SU-DHL-6 (cell line): ENCODE results near the gene CLEC16A.

Experiments
- H2AFZ ChIP-seq: fragments of 200-600 bp; sonication (generic); 2 replicates; pipeline ENCODE4 v1.6.1; 2014; ENCODE audit warnings: low read depth, mild to moderate bottlenecking, moderate library complexity, mixed read lengths, antibody characterized with exemption, low read length; ENCODE audit not compliant: severe bottlenecking
- H3F3A ChIP-seq: fragments of 200-600 bp; shearing (Covaris generic); 2 replicates; pipeline ENCODE4 v1.6.0; 2016; ENCODE audit warnings: antibody characterized with exemption, mild to moderate bottlenecking; ENCODE audit not compliant: insufficient read depth
- H3K27ac ChIP-seq: fragments of 200-600 bp; sonication (generic); 2 replicates; pipeline ENCODE4 v1.5.1; 2016; ENCODE audit warnings: low read depth, mild to moderate bottlenecking, low read length, moderate library complexity, mixed read lengths
- H3K27me3 ChIP-seq: fragments of 200-600 bp; sonication (generic), shearing (Covaris generic); 2 replicates; pipeline ENCODE4 v1.6.0; 2014; ENCODE audit warnings: mild to moderate bottlenecking, low read length
- H3K36me3 ChIP-seq: fragments of 200-600 bp; sonication (generic); 2 replicates; pipeline ENCODE4 v1.6.1; 2014; ENCODE audit warnings: mild to moderate bottlenecking, low read length, mixed read lengths
- H3K4me2 ChIP-seq: fragments of 300-600, 200-600 bp; shearing (Covaris generic), sonication (generic); 2 replicates; pipeline ENCODE4 v1.6.0; 2014; ENCODE audit warnings: low read length, low read depth, mild to moderate bottlenecking; ENCODE audit not compliant: poor library complexity, severe bottlenecking
- H3K4me3 ChIP-seq: fragments of 200-600 bp; sonication (generic); 2 replicates; pipeline ENCODE4 v1.5.1; 2014; ENCODE audit warnings: antibody characterized with exemption, low read length, mild to moderate bottlenecking, mixed read lengths; ENCODE audit not compliant: insufficient read depth, poor library complexity, severe bottlenecking
- H3K79me2 ChIP-seq: fragments of 200-600 bp; sonication (generic); 2 replicates; pipeline ENCODE4 v1.6.1; 2014; ENCODE audit warnings: mild to moderate bottlenecking, low read length, moderate library complexity; ENCODE audit not compliant: insufficient read depth
- H3K9ac ChIP-seq: fragments of 200-600 bp; sonication (generic); 2 replicates; pipeline ENCODE4 v1.7.0; 2014; ENCODE audit warnings: mild to moderate bottlenecking, low read length
- H3K9me2 ChIP-seq: fragments of 200-600 bp; sonication (generic); replicated peaks from 2 replicates; pipeline ENCODE4 v1.6.1; 2014; ENCODE audit warnings: low read length; ENCODE audit not compliant: insufficient read depth
- H3K9me3 ChIP-seq: fragments of 200-600 bp; sonication (generic); 2 replicates; pipeline ENCODE4 v1.6.1; 2014; ENCODE audit warnings: low read length, mixed read lengths; ENCODE audit not compliant: insufficient read depth
- H4K20me1 ChIP-seq: fragments of 200-600 bp; sonication (generic); 2 replicates; pipeline ENCODE4 v1.6.1; 2014; ENCODE audit warnings: low read depth, mild to moderate bottlenecking, antibody characterized with exemption, low read length, moderate library complexity, mixed read lengths
- EZH2phosphoT487 ChIP-seq: fragments of 200-600 bp; sonication (generic), shearing (Covaris generic); conservative IDR thresholded peaks from 2 replicates; pipeline ENCODE4 v1.6.1; 2018; ENCODE audit warnings: mild to moderate bottlenecking, antibody characterized with exemption, low read length, moderate library complexity, mixed read lengths
- TF ChIP-seq, protein P1 (sequence below): fragments of 200-600 bp; sonication (generic); IDR thresholded peaks from one replicate; pipeline ENCODE4 v1.5.1; 2017; ENCODE audit warnings: antibody characterized with exemption, mild to moderate bottlenecking, low read length, moderate library complexity; ENCODE audit not compliant: insufficient read depth, poor library complexity, severe bottlenecking

CLEC16A gene

DNA sequence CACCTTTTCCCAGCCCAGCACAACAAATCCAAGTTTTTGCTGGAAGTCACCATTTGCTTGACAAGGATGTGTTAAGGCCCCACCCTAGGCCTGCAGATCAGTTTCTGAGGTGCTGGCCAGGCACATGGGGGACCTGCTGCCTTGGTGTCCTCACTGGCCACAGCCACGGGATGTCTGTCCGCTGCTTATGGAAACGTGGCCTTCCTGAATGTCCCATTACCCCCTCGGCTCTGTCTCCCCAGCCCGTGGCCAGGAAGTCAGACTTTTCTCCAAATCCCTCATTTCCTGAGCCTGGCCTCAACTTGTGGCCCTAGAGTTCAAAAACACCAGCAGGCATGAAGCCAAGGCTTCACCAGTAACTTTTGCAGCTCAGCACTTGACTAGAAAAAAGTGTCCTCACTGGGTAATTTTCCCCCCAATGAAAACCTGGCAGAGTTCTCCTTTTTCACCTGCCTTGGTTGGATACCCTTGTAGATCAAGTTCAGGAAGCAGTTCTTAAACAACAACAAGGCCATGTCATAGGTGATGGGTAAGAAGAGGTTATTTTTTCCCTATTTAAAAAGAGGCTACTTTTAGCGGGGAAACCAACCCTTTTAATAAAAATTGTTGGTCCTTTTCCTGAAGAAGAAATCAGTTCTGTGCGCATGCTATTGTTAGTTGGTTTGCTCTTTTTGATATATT is 230.9 kb downstream of the CLEC16A start:
- no peaks in the 10 kb centered on the region for H3K9me3 ChIP-seq
- no peak overlapping the region for H3K27ac ChIP-seq
- no peak overlapping the region for H3K4me3 ChIP-seq
- H3K9ac ChIP-seq: no peak overlapping the region
- H3F3A ChIP-seq: no peaks in the 10 kb centered on the region
- H2AFZ ChIP-seq: no peak overlapping the region
- no peaks in the 10 kb centered on the region for H3K36me3 ChIP-seq
- no peaks in the 10 kb centered on the region for H3K27me3 ChIP-seq
- no peak overlapping the region for H3K4me2 ChIP-seq
- H4K20me1 ChIP-seq: no peaks in the 10 kb centered on the region
- H3K9me2 ChIP-seq: no peaks in the 10 kb centered on the region
- H3K79me2 ChIP-seq: no peaks in the 10 kb centered on the region
- TF ChIP-seq EZH2phosphoT487: no peak
- TF ChIP-seq, protein P1, sequence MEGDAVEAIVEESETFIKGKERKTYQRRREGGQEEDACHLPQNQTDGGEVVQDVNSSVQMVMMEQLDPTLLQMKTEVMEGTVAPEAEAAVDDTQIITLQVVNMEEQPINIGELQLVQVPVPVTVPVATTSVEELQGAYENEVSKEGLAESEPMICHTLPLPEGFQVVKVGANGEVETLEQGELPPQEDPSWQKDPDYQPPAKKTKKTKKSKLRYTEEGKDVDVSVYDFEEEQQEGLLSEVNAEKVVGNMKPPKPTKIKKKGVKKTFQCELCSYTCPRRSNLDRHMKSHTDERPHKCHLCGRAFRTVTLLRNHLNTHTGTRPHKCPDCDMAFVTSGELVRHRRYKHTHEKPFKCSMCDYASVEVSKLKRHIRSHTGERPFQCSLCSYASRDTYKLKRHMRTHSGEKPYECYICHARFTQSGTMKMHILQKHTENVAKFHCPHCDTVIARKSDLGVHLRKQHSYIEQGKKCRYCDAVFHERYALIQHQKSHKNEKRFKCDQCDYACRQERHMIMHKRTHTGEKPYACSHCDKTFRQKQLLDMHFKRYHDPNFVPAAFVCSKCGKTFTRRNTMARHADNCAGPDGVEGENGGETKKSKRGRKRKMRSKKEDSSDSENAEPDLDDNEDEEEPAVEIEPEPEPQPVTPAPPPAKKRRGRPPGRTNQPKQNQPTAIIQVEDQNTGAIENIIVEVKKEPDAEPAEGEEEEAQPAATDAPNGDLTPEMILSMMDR: no peak

DNA sequence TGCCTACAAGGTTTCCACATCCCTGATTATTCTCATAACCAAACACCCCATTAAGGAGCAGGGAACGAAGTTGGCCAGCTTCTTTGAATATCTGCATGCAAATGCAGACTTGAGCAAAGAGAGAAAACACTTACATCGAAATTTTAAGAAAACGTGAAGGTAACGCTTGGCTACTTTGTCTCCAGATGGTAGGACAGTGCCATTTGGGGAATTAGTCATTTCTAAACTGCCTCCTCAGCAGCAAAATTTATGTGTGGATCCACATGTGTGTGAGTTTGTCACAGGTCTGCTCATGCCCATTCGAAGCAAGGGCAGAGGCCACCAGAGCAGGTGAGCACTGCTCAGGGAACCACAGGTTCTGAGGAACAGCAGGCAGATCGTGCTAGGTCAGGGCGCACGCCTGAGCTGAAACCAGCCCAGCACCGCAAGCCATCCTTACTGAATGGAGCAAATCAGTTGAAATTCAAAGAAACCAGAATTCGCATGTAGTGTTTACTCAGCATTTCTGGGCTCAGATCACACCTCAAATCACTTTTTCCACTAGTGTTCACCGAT is 231.5 kb downstream of the CLEC16A start:
- no peaks in the 10 kb centered on the region for H3K9me3 ChIP-seq
- no peak overlapping the region for H3K9ac ChIP-seq
- no peak overlapping the region for H3K4me2 ChIP-seq
- no peaks in the 10 kb centered on the region for H4K20me1 ChIP-seq
- H3K27me3 ChIP-seq: no peaks in the 10 kb centered on the region
- no peaks in the 10 kb centered on the region for H3K36me3 ChIP-seq
- H3K4me3 ChIP-seq: no peak overlapping the region
- no peak overlapping the region for H2AFZ ChIP-seq
- no peak for TF ChIP-seq EZH2phosphoT487
- TF ChIP-seq, protein P1: no peak
- H3K79me2 ChIP-seq: no peaks in the 10 kb centered on the region
- H3K27ac ChIP-seq: no peak overlapping the region
- H3F3A ChIP-seq: no peaks in the 10 kb centered on the region
- H3K9me2 ChIP-seq: no peaks in the 10 kb centered on the region

GRCh38 chr16:11177578-11178160 is 233.3 kb downstream of the CLEC16A start:
- Histone ChIP-seq H2AFZ (no peak overlapping the region), H3K9ac (no peak overlapping the region), H3K27ac (no peak overlapping the region), H3K4me2 (no peak overlapping the region), H3K27me3 (no peaks in the 10 kb centered on the region), H3K4me3 (no peak overlapping the region), H3K36me3 (no peaks in the 10 kb centered on the region), H3K79me2 (no peaks in the 10 kb centered on the region), H4K20me1 (no peaks in the 10 kb centered on the region), H3F3A (no peaks in the 10 kb centered on the region), H3K9me3 (no peaks in the 10 kb centered on the region), H3K9me2 (no peaks in the 10 kb centered on the region)
- TF ChIP-seq, protein P1: no peak
- TF ChIP-seq EZH2phosphoT487: no peak
